Memory B cell (primary cell): ENCODE results near the gene PSMB8.
A peak's percentile ranks its signal among the peaks of the same experiment; 100 is the strongest.
"Not testable (repeated sequence)": the region's sequence is repeated elsewhere in the genome, so short reads cannot be mapped to it uniquely, and the experiment has no call there.

ENCODE experiments used
- ATAC-seq: fragments of 150-1000 bp; cut with Tn5 transposase; 2 replicates; pipeline ENCODE4 v1.10.0; 2021; ENCODE audit warnings: low read depth, mild to moderate bottlenecking, moderate library complexity
- DNase-seq, 2 donors: peaks; one replicate each; pipeline ENCODE4 v3.0.0; 2022; ENCODE audit warnings: low spot score in 2 of 2
- H3K27ac Mint-ChIP-seq: one replicate; pipeline ENCODE4 v1.8.0; 2022; ENCODE audit warnings: mild to moderate bottlenecking, moderate library complexity, mixed read lengths
- H3K27me3 Mint-ChIP-seq: one replicate; pipeline ENCODE4 v1.8.0; 2022; ENCODE audit warnings: mixed read lengths
- H3K36me3 Mint-ChIP-seq: one replicate; pipeline ENCODE4 v1.8.0; 2022; ENCODE audit warnings: mild to moderate bottlenecking, mixed read lengths
- H3K4me1 Mint-ChIP-seq: one replicate; pipeline ENCODE4 v1.8.0; 2022; ENCODE audit warnings: mixed read lengths
- H3K4me3 Mint-ChIP-seq: one replicate; pipeline ENCODE4 v1.8.0; 2022; ENCODE audit warnings: mild to moderate bottlenecking, moderate library complexity, mixed read lengths
- H3K9me3 Mint-ChIP-seq: one replicate; pipeline ENCODE4 v1.8.0; 2022; ENCODE audit warnings: mixed read lengths

The PSMB8 gene

DNA sequence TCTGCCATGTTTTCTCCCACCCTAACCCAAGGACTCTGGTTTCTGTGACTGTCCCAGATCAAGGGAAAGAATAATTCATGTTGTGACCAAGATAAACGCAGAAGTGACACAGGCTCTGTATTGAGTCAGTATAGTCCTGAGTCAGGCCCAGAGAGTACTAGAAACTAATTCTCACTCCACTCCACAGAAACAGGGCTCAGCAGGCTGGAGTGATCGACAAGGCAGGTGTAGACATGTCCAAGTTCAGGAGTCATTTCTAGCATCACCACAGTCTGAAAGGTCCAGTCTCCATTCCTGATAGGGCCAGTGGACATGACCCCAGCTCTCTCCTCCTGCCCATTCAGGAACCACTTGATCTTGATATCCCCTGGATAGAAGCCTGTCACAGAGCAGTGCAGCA is 29.7 kb downstream of the PSMB8 start:
- DNase-seq: no peak
- peak overlapping the region; percentile 99 for H3K4me3 Mint-ChIP-seq
- H3K27me3 Mint-ChIP-seq: no peaks in the 10 kb centered on the region
- ATAC-seq: no peak
- H3K9me3 Mint-ChIP-seq: no peaks in the 10 kb centered on the region
- peaks cover 33% of the 10 kb centered on the region for H3K36me3 Mint-ChIP-seq
- H3K27ac Mint-ChIP-seq: peak overlapping the region; percentile 99
- peaks cover 45% of the 10 kb centered on the region for H3K4me1 Mint-ChIP-seq

DNA sequence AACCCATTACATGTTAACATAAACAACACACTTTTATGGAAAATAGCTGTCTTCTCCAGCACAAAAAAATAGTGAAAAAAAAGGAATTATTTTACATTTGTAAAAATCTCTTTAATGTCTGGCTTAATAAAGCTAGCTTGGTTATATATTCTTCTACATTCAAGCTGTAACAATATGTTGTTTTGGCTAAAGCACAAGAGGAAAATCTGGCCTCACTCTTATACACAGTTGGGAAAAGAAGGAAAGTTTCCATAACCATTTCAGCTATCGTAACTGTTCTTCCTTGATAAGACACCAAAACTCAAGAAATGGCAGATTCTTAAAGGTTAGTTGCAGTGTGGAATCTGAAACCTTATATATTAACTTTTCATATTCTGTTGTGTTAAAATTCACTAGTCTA is 34.7 kb downstream of the PSMB8 start:
- peaks cover 27% of the 10 kb centered on the region for H3K4me1 Mint-ChIP-seq
- DNase-seq (no peak), ATAC-seq (no peak)
- no peak overlapping the region for H3K4me3 Mint-ChIP-seq
- H3K27me3 Mint-ChIP-seq: no peaks in the 10 kb centered on the region
- H3K36me3 Mint-ChIP-seq: peaks cover 38% of the 10 kb centered on the region
- peaks cover 2% of the 10 kb centered on the region for H3K9me3 Mint-ChIP-seq
- no peak overlapping the region for H3K27ac Mint-ChIP-seq

DNA sequence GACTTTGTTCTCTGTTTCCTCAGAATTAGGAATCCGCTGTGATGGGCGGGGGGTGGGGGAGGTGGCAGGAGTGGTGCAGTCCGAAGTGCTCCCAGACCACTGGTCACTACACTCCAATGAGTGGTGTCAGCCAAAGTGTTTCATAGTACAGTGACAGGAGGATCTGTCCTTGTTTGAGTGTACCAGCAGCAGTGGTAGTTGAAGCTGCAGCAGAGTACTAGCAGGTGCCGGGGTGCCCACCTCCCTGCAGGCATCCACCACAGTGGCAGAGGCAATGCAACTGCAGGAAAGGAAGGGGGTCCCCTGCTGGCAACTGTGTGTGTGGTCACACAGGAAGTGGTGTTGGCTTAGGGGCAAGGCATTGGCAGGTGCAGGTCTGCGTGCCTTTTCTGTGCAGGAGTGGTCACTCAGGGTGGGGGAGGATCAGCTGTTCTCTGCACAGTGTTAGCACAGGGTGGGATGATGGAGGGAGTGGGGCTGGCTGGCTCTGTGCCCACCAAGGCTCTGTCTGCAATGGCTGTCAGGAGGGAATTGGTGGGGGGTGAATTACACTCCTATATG is 36.7 kb downstream of the PSMB8 start:
- Mint-ChIP-seq H3K27me3 (no peaks in the 10 kb centered on the region), H3K9me3 (peaks cover 10% of the 10 kb centered on the region), H3K4me1 (peaks cover 14% of the 10 kb centered on the region), H3K4me3 (no peak overlapping the region), H3K36me3 (peaks cover 22% of the 10 kb centered on the region), H3K27ac (peak overlapping the region; percentile 36)
- ATAC-seq (no peak), DNase-seq (no peak)

DNA sequence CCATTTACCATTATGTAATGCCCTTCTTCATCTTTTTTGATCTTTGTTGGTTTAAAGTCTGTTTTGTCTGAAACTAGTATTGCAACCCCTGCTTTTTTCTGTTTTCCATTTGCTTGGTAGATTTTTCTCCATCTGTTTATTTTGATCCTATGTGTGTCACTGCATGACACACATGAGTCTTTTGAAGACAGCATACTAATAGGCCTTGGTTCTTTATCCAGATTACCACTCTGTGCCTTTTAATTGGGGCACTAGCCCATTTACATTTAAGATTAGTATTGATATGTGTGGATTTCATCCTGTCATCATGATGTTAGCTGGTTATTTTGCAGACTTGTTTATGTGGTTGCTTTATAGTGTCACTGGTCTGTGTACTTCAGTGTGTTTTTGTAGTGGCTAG is 38.4 kb downstream of the PSMB8 start:
- peaks cover 16% of the 10 kb centered on the region for H3K36me3 Mint-ChIP-seq
- H3K9me3 Mint-ChIP-seq: peaks cover 14% of the 10 kb centered on the region
- H3K27ac Mint-ChIP-seq, H3K4me3 Mint-ChIP-seq, DNase-seq, H3K27me3 Mint-ChIP-seq, ATAC-seq: not testable (repeated sequence)
- peaks cover 12% of the 10 kb centered on the region for H3K4me1 Mint-ChIP-seq

DNA sequence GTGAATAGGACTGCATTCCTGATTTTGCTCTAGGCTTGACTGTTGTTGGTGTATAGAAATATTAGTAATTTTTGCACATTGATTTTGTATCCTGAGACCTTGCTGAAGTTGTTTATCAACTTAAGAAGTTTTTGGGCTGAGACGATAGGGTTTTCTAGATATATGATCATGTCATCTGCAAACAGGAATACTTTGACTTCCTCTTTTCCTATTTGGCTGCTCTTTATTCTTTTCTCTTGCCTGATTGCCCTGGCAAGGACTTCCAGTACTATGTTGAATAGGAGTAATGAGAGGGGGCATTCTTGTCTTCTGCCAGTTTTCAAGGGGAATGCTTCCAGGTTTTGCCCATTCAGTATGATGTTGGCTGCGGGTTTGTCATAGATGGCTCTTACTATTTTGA is 40.4 kb downstream of the PSMB8 start:
- ATAC-seq (no peak), DNase-seq (no peak)
- Mint-ChIP-seq H3K4me1 (peaks cover 8% of the 10 kb centered on the region), H3K36me3 (peaks cover 17% of the 10 kb centered on the region), H3K9me3 (peaks cover 20% of the 10 kb centered on the region), H3K27me3 (no peaks in the 10 kb centered on the region), H3K4me3 (no peak overlapping the region), H3K27ac (no peak overlapping the region)

DNA sequence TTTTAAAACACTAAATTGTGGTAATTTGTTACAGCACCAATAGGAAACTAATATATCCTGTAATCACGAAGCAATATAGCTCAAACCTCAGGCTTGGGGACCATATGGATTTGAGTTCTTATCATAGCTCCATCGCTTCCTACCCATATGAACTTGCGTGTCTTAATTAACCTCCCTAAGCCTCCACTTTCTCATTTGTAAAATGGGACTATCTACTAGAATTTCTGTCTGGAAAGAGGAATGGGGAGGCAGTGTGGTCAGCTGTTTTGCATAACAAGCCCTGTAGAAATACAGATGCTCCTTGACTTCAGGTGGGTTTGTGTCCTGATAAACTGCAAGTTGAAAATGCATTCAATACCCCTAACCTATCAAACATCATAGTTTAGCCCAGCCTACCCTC is 44.1 kb downstream of the PSMB8 start:
- peaks cover 19% of the 10 kb centered on the region for H3K4me1 Mint-ChIP-seq
- H3K4me3 Mint-ChIP-seq: no peak overlapping the region
- H3K9me3 Mint-ChIP-seq: peaks cover 23% of the 10 kb centered on the region
- no peak overlapping the region for H3K27ac Mint-ChIP-seq
- ATAC-seq (no peak), DNase-seq (no peak)
- no peaks in the 10 kb centered on the region for H3K27me3 Mint-ChIP-seq
- H3K36me3 Mint-ChIP-seq: peaks cover 9% of the 10 kb centered on the region

DNA sequence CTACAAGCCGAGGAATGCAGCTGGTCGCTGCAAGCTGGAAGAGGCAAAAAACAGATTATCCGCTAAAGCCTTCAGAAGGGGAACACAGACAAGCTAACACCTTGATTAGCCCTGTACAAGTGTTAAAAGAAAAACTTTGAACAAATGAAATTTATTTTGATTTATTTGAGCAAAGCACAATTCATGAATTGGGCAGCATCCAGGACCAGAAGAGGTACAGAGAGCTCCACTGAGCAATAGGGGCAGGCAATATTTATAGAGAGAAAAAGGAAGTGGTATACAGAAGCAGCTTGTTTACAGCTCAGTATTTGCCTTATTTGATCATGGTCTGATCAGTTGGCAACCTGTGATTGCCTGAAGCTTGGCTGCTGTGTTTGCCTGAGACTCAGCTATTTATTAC is 44.7 kb downstream of the PSMB8 start:
- no peak for ATAC-seq

DNA sequence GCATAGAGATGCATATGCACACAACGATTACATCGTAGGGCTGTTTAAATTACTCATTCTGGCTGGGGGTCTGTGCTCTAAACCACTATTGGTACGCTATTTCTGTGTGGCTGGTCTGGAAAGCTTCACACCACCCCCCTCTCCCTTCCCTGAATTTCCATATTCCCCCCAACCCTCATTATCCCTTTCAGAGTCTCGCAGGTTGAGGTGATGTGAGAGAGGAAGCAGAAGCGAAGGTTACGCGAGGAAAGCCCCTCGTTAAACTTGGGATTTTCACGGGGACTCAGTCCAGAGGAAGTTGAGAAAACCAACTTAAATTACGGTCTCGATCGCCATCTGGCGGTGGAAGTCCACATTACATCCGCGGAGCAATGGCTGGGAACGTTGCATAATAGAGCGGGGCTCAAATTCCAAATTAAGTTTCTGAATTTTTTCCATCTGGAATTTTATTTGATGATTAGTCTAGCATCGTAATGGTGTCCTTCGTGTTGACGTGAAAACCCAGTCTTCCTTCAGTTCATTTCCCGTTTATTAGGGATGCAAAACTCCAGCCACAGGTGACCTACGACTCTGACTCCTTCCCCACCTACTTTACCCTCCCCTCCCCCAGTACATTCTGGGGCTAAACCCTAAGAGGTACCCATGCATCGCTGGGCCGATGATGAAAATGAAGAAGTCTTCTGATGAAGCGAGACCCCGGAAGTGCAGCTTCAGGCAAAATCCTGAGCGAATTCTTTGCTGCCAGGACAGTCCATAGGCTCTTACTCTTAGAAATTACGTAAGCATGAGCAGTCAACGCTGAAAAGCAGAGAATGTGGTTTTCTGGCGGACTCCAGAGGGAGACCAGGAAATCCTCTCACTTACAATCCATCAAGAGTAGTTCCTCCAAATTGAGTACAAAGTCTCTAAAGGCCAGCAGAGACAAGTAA is 46.7 kb downstream of the PSMB8 start:
- DNase-seq (peak; percentile 84 to 94), ATAC-seq (peak; percentile 75)
- Mint-ChIP-seq H3K4me3 (peak overlapping the region; percentile 86), H3K27ac (peak overlapping the region; percentile 86), H3K36me3 (peaks cover 9% of the 10 kb centered on the region), H3K9me3 (peaks cover 12% of the 10 kb centered on the region), H3K4me1 (peaks cover 25% of the 10 kb centered on the region), H3K27me3 (no peaks in the 10 kb centered on the region)

More for the DNA sequence above, 44.7 kb downstream of the PSMB8 start:
- peaks cover 21% of the 10 kb centered on the region for H3K9me3 Mint-ChIP-seq
- H3K36me3 Mint-ChIP-seq: peaks cover 9% of the 10 kb centered on the region
- H3K27me3 Mint-ChIP-seq: no peaks in the 10 kb centered on the region
- H3K4me3 Mint-ChIP-seq: no peak overlapping the region
- DNase-seq: no peak
- peaks cover 24% of the 10 kb centered on the region for H3K4me1 Mint-ChIP-seq
- peak overlapping the region; percentile 86 for H3K27ac Mint-ChIP-seq

DNA sequence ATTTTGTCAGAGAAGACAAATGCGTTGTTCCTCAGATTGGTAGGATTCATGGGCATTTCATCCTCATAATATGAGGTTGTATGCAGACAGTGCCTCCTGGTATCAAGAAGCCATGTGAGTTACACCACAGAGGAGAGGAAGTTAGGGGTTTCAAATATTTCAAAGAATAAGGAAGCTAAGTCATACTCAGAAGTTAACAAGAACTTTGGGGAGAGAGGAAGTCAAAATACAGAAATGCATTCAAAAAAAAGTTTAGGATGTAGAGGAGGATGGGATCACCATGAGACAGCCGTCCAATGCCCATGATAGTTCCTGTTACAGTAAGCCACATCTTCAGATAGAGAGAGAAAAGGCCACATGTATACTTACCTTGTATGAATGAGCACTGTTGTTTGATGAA is 49.3 kb downstream of the PSMB8 start:
- ATAC-seq (peak; percentile 31), DNase-seq (no peak)
- Mint-ChIP-seq H3K9me3 (peaks cover 9% of the 10 kb centered on the region), H3K27ac (no peak overlapping the region), H3K4me1 (peaks cover 25% of the 10 kb centered on the region), H3K4me3 (no peak overlapping the region), H3K27me3 (no peaks in the 10 kb centered on the region), H3K36me3 (peaks cover 8% of the 10 kb centered on the region)

DNA sequence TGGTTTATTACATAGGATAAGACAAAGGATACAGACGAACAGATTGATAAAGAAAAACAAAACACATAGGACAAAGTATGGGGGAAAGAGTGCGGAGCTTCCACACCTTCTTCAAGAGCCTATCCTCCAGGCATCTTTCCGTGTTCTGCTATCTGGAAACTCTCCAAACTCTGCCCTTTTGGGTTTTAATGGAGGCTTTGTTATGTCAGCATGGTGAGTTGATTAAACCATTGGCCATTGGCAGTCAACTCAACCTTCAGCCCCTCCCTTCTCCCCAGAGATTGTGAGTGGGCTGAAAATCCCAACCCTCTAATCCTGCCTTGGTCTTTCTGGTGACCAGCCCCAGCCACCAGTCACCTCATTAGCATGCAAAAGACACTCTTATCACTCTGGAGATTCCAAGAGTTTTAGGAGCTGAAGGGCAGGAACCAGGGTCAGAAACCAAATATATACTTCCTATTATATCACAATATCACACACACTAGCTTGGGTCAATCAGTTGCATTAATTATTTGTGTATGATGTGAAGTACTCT is 50.9 kb downstream of the PSMB8 start:
- Mint-ChIP-seq H3K27me3 (no peaks in the 10 kb centered on the region), H3K9me3 (no peaks in the 10 kb centered on the region), H3K4me1 (peaks cover 25% of the 10 kb centered on the region), H3K27ac (no peak overlapping the region), H3K4me3 (no peak overlapping the region), H3K36me3 (no peaks in the 10 kb centered on the region)
- no peak for DNase-seq
- ATAC-seq: no peak
